ACC112 (cell line): ENCODE data around the gene FBXL20.
"Not testable (repeated sequence)": the region's sequence is repeated elsewhere in the genome, so short reads cannot be mapped to it uniquely, and the experiment has no call there.

Source experiments
- H2AFZ ChIP-seq: fragments of 200-600 bp; sonication (generic); one replicate; pipeline ENCODE4 v1.6.0; 2017; ENCODE audit warnings: antibody characterized with exemption, low read length; ENCODE audit not compliant: unreplicated experiment
- H3K27ac ChIP-seq: fragments of 200-600 bp; sonication (generic); 2 replicates; pipeline ENCODE4 v1.5.1; 2014; ENCODE audit warnings: low read depth, mild to moderate bottlenecking, antibody characterized with exemption, low read length, moderate library complexity
- H3K27me3 ChIP-seq: fragments of 200-600 bp; sonication (generic); 2 replicates; pipeline ENCODE4 v1.6.1; 2014; ENCODE audit warnings: mild to moderate bottlenecking, antibody characterized with exemption, low read length, moderate library complexity, mixed read lengths; ENCODE audit not compliant: insufficient read depth
- H3K36me3 ChIP-seq: fragments of 200-600 bp; sonication (generic); 2 replicates; pipeline ENCODE4 v1.6.1; 2016; ENCODE audit warnings: mild to moderate bottlenecking, antibody characterized with exemption, low read length, moderate library complexity, mixed read lengths; ENCODE audit not compliant: insufficient read depth
- H3K4me1 ChIP-seq: fragments of 200-600 bp; sonication (generic); one replicate; pipeline ENCODE4 v1.6.1; 2016; ENCODE audit warnings: low read length, mixed read lengths; ENCODE audit not compliant: insufficient read depth, unreplicated experiment, control insufficient read depth
- H3K4me3 ChIP-seq: fragments of 200-600 bp; sonication (generic); 2 replicates; pipeline ENCODE4 v1.5.1; 2014; ENCODE audit warnings: mild to moderate bottlenecking, low read depth, low read length
- H3K79me2 ChIP-seq: fragments of 200-600 bp; sonication (generic); one replicate; pipeline ENCODE4 v1.6.0; 2016; ENCODE audit warnings: low read length; ENCODE audit not compliant: control insufficient read depth, unreplicated experiment, insufficient read depth

The FBXL20 gene

DNA sequence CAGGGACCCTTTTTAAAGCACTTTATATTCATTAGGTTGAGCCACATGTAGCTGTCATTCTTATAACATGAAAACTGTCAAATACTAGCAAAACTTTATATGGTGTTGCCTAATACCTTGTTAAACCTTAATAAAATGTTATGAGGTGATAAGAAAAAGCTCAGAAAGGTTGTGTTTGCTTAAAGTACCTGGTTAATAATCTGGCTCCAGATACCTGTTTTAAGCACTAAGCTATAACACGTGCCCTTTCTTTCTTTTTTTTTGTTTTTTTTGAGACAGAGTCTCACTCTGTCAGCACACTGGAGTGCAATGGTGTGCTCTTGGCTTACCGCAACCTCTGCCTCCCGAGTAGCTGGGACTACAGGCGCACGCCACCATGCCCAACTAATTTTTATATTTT, 116.7 kb downstream of the FBXL20 start:
- Histone ChIP-seq H3K36me3 (no peaks in the 10 kb centered on the region), H3K4me3 (no peak overlapping the region), H3K4me1 (peaks cover 14% of the 10 kb centered on the region), H3K79me2 (no peaks in the 10 kb centered on the region), H3K27me3 (no peaks in the 10 kb centered on the region), H2AFZ (no peak overlapping the region), H3K27ac (no peak overlapping the region)

DNA sequence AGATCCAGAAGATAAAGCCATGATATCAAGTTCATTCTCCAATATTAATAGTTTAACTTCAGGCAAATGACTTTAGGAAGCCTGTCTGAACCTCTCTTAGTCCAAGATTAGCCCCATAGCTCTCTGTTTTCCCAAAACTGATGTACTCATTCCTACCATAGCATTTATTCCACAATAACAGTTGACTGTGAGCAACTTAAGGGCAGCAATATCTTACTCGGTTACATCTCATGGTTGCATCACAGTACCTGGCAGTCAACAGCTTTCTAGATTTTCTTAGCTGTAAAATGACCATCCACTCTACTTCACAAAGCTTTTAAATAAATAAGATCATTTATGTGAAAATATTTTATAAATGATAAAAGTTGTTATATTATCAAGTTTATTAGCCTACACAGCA, 117.5 kb downstream of the FBXL20 start:
- Histone ChIP-seq H3K4me1 (peaks cover 14% of the 10 kb centered on the region), H3K27ac (no peak overlapping the region), H3K4me3 (no peak overlapping the region), H3K36me3 (no peaks in the 10 kb centered on the region), H3K27me3 (no peaks in the 10 kb centered on the region), H3K79me2 (no peaks in the 10 kb centered on the region), H2AFZ (no peak overlapping the region)

DNA sequence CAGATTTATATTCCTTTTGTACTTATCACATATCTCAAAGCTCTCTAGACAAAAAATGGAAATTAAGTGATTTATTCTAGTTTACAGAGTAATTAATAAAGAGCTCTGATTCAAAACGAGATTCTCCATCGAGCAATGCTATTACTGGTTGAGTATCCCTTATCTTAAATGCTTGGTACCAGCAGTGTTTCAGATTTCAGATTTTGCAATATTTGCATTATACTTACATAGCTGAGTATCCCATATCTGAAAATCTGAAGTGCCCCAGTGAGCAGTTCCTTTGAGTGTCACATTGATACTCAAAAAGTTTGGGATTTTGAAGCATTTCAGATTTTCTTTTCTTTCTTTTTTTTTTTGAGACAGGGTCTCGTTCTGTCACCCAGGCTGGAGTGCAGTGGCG, 118.3 kb downstream of the FBXL20 start:
- Histone ChIP-seq H3K4me1 (peaks cover 14% of the 10 kb centered on the region), H3K27me3 (no peaks in the 10 kb centered on the region), H3K79me2 (no peaks in the 10 kb centered on the region), H3K4me3 (no peak overlapping the region), H3K27ac (no peak overlapping the region), H3K36me3 (no peaks in the 10 kb centered on the region), H2AFZ (no peak overlapping the region)

DNA sequence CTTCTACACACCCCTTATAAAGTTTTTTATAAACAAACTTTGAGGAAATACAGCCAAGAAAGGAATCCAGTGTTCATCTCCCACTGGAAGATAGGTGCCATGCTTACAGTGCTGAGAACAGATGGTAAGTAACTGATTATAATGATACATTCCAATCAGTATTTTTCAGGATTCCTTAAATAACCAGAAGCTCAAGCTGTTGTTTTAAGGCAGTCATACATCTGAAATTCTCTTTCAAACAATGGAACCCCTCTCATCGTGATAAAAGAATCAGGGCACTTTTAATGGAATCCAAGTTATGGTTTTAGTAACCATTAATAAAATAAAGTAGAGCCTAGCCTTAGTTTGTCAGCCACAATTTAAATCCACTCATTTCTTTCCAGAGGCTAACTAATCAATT, 119.6 kb downstream of the FBXL20 start:
- H3K27ac ChIP-seq = peak overlapping the region; percentile 76
- H2AFZ ChIP-seq = peak overlapping the region; percentile 53
- H3K4me1 ChIP-seq = peaks cover 14% of the 10 kb centered on the region
- no peaks in the 10 kb centered on the region for H3K36me3 ChIP-seq
- H3K27me3 ChIP-seq = no peaks in the 10 kb centered on the region
- H3K4me3 ChIP-seq = no peak overlapping the region
- H3K79me2 ChIP-seq = no peaks in the 10 kb centered on the region

DNA sequence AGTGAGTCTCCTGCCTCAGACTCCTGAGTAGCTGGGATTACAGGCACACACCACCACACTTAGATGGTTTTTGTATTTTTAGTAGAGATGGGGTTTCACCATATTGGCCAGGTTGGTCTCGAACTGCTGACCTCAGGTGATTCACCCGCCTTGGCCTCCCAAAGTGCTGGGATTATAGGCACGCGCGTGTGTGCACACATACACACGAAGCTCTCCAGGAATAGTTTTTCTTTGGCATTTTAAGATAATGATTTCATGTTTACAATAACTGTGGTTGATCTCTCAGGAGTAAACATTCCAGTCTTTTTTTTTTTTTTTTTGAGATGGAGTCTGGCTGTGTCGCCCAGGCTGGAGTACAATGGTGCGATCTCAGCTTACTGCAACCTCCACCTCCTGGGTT, 123.2 kb downstream of the FBXL20 start:
- H3K4me3 ChIP-seq, H3K36me3 ChIP-seq, H2AFZ ChIP-seq, H3K27me3 ChIP-seq, H3K79me2 ChIP-seq, H3K27ac ChIP-seq: not testable (repeated sequence)
- H3K4me1 ChIP-seq = peaks cover 14% of the 10 kb centered on the region

DNA sequence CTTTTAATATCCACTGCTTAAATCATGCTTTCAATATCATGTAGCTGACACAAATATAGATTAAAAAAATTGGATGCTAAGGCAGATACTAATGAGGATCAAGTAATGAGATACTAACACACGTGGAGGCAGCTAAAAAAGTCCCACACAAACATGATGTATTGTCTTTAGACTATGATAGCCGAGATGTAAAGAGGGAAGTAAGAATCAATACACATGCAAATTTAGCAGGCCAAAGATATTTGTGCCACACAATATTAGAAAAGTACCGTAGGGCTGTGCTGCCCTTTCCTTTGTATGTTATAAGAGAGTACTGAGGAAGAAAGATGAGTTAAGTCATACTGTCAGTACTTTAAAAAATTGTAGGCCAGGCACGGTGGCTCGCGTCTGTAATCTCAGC, 124.3 kb downstream of the FBXL20 start:
- Histone ChIP-seq H3K27me3 (no peaks in the 10 kb centered on the region), H3K4me1 (peaks cover 14% of the 10 kb centered on the region), H3K4me3 (no peak overlapping the region), H3K79me2 (no peaks in the 10 kb centered on the region), H3K27ac (no peak overlapping the region), H2AFZ (no peak overlapping the region), H3K36me3 (peaks cover 4% of the 10 kb centered on the region; the same call in 1 of the 2 replicates)

DNA sequence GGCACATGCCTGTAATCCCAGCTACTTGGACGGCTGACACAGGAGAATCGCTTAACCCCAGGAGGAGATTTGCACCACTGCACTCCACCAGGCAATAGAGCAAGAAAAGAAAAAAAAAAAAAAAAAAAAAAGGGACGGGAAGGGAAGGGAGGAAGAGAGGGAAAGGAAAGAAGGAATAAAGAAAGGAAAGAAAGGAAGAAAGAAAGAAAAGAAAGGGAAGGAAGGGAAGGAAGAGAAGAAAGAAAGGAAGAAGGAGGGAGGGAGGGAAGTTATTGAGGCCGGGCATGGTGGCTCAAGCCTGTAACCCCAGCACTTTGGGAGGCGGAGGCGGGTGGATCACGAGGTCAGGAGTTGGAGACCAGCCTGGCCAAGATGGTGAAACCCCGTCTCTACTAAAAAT, 125.3 kb downstream of the FBXL20 start:
- Histone ChIP-seq H3K27me3 (no peaks in the 10 kb centered on the region), H3K27ac (no peak overlapping the region), H2AFZ (no peak overlapping the region), H3K79me2 (no peaks in the 10 kb centered on the region), H3K4me3 (no peak overlapping the region), H3K4me1 (peaks cover 7% of the 10 kb centered on the region), H3K36me3 (peaks cover 4% of the 10 kb centered on the region; the same call in 1 of the 2 replicates)

DNA sequence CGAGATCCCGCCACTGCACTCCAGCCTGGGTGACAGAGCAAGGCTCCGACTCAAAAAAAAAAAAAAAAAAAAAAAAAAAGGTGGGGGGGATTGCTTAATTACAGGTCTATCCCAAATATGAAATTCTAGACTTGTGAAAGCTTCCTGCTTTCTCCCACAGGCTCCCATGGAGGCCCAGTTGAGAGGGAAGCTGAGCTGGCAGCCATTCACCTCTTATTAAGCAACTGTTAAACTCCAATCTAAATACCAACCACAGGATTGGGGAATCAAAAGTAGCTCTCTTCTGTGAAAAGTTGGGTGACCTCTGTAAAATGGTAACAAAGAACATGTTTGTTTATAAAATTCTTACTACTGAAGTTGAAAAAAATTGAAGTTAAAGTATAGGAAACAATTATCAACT, 129.9 kb downstream of the FBXL20 start:
- H3K27ac ChIP-seq = no peak overlapping the region
- peaks cover 8% of the 10 kb centered on the region; the same call in 1 of the 2 replicates for H3K36me3 ChIP-seq
- no peaks in the 10 kb centered on the region for H3K79me2 ChIP-seq

DNA sequence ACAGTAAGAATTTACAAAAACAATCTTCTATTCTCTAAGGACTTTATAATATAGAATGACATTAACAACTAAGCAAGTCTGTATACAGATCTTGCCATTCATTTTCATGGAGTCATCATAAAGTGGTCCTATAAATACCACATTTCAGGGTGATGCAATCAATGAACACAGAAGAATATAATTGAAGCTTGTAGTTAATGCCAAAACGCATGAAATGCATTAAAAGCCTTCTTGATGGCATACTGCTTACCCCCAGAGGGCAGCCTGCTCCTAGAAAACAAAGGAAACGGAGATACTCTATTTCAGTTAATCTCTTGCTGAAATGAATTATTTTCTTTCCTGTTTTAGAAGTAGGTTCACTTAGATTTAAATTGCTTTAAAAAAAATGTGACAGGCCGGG, 130.5 kb downstream of the FBXL20 start:
- Histone ChIP-seq H3K79me2 (no peaks in the 10 kb centered on the region), H3K36me3 (peaks cover 8% of the 10 kb centered on the region; the same call in 1 of the 2 replicates), H2AFZ (no peak overlapping the region), H3K4me1 (no peaks in the 10 kb centered on the region), H3K4me3 (no peak overlapping the region), H3K27me3 (no peaks in the 10 kb centered on the region), H3K27ac (no peak overlapping the region)

More for the DNA sequence above, 129.9 kb downstream of the FBXL20 start:
- H3K4me3 ChIP-seq = no peak overlapping the region
- no peaks in the 10 kb centered on the region for H3K4me1 ChIP-seq
- H2AFZ ChIP-seq = no peak overlapping the region
- H3K27me3 ChIP-seq = no peaks in the 10 kb centered on the region

DNA sequence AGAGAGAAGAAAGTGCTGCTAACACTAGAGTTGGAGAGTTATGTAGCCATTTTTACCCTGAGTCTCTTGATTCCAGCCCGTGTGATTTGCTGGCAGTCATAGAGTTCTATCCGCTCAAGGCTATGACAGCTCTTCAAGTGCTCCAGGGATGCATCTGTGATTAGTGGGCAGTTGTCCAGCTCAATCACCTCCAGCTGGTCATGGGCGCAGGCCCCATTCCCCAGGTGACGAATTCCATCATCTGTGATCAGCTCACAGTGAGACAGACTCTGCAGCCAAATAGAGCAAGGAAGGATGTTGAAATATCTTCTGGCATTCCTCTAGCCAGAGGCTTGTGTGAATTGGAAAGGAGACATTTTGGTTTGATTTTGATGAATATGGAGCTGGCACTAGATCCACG, 137.3 kb downstream of the FBXL20 start:
- Histone ChIP-seq H3K79me2 (no peaks in the 10 kb centered on the region), H2AFZ (no peak overlapping the region), H3K36me3 (peaks cover 9% of the 10 kb centered on the region; the same call in 1 of the 2 replicates), H3K27ac (no peak overlapping the region), H3K27me3 (no peaks in the 10 kb centered on the region), H3K4me1 (no peaks in the 10 kb centered on the region), H3K4me3 (no peak overlapping the region)

DNA sequence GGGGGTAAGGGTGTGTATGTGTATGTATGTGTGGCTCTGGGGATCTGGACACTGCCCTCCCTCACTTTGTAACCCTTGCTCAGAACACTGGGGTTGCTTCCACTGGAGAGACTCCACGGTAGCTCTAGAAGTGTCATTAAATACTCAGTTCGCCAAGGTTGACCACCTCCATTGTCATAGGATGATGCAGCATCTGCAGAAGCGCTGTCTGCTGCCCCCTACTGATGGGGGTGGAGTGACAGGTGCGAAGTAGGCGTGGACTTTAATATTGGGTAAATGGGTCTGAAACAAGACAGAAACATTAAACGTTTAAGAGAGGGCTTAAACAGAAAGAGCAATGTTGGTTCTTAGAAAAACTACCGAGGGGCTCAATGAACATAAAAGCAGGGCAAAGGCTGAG, 140.1 kb downstream of the FBXL20 start:
- Histone ChIP-seq H3K4me3 (no peak overlapping the region), H3K27me3 (no peaks in the 10 kb centered on the region), H3K79me2 (no peaks in the 10 kb centered on the region), H3K4me1 (no peaks in the 10 kb centered on the region), H3K27ac (no peak overlapping the region), H2AFZ (no peak overlapping the region), H3K36me3 (peaks cover 5% of the 10 kb centered on the region; the same call in 1 of the 2 replicates)
